GM21447 (cell line): ENCODE measurements around the gene GYG2.
A peak's percentile ranks its signal among the peaks of the same experiment; 100 is the strongest.
"Not testable (repeated sequence)": the region's sequence is repeated elsewhere in the genome, so short reads cannot be mapped to it uniquely, and the experiment has no call there.

Experiments used
- ATAC-seq: cut with Tn5 transposase; IDR thresholded peaks from one replicate; pipeline ENCODE4 v1.9.1; 2021; ENCODE audit not compliant: unreplicated experiment

Gene GYG2

GRCh38 chrX:2867206-2867605 is 38.5 kb downstream of the GYG2 start:
- no peak for ATAC-seq

- ATAC-seq = no peak
Measured at GRCh38 chrX:2870650-2871049, 41.9 kb downstream of the GYG2 start.

GRCh38 chrX:2871831-2872230 is 43.1 kb downstream of the GYG2 start:
- ATAC-seq = no peak

- ATAC-seq = no peak
Measured at GRCh38 chrX:2872671-2873277, 44.0 kb downstream of the GYG2 start.

GRCh38 chrX:2874222-2875135 is 45.7 kb downstream of the GYG2 start:
- no peak for ATAC-seq

- ATAC-seq = no peak
Measured at GRCh38 chrX:2875136-2875481, 46.4 kb downstream of the GYG2 start.

GRCh38 chrX:2875798-2876399 is 47.2 kb downstream of the GYG2 start:
- no peak for ATAC-seq

- ATAC-seq = no peak
Measured at GRCh38 chrX:2878563-2878962, 49.8 kb downstream of the GYG2 start.

- ATAC-seq = no peak
Measured at GRCh38 chrX:2879670-2880069, 50.9 kb downstream of the GYG2 start.

GRCh38 chrX:2883770-2884169 is 55.0 kb downstream of the GYG2 start:
- no peak for ATAC-seq

GRCh38 chrX:2888309-2888708 is 59.6 kb downstream of the GYG2 start:
- no peak for ATAC-seq

GRCh38 chrX:2889045-2889605 is 60.4 kb downstream of the GYG2 start:
- no peak for ATAC-seq

GRCh38 chrX:2889706-2890490 is 61.2 kb downstream of the GYG2 start:
- ATAC-seq = not testable (repeated sequence)

GRCh38 chrX:2890536-2891460 is 62.1 kb downstream of the GYG2 start:
- not testable (repeated sequence) for ATAC-seq

GRCh38 chrX:2892816-2893215 is 64.1 kb downstream of the GYG2 start:
- no peak for ATAC-seq

- ATAC-seq = no peak
Measured at GRCh38 chrX:2894885-2895292, 66.2 kb downstream of the GYG2 start.

- no peak for ATAC-seq
Measured at GRCh38 chrX:2897311-2897689, 68.6 kb downstream of the GYG2 start.

GRCh38 chrX:2897690-2898623 is 69.2 kb downstream of the GYG2 start:
- peak; percentile 83 for ATAC-seq
